ENCODE measurements around the gene A3GALT2.

The A3GALT2 gene

DNA sequence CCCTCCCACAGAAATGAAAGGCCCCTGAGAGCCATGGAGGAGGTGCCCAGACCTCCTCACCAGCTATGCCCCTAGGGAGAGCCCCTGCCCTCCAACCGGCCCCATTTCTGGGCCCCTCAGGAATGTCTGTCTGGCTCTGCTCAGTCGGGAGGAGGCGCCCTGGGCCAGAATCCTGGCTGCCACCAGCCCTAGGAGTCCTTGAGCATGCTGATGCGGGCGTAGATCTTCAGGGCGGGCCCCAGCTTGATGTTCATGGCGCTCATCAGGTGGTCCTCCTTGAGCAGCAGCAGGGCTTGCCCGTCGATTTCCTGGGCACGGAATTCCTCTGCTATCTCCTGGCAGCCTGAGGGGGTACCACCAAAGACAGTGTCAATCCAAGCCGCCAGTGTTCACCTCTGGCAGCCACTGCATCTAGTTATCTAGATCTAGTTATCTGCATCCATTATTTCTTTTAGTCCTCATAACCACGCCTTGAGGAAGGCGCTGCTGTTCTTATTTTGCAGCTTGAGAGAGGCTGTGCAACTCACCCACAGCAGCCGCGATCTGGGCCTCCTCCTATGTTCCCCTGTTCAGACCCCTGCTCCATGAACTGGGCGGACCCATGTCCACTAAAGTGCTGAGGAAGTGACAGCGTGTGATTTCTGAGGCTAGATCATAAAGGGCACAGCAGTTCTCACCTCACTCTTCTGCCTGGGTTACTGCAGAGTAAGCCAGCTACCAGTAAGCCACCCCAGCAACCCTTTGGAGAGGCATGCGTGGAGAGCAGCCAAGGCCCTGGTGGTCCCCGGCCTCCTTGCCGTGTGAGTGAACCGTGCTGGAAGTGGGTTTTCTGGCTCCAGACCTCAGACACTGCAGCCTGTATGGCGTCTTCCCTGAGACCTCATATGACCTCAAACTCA lies 4.0 kb upstream of the A3GALT2 start:
- Histone ChIP-seq H3K27ac (no peak overlapping the region), H3K4me2 (no peak overlapping the region), H3K4me3 (IDR thresholded peaks at IDR 0.05; ENCODE audit: insufficient read depth, low read depth, low read length) (no peak overlapping the region), H2AFZ (ENCODE audit: low read depth) (no peak overlapping the region), H3K36me3 (ENCODE audit: insufficient read depth) (no peaks in the 10 kb centered on the region), H3K79me2 (ENCODE audit: insufficient read depth, low read depth) (no peaks in the 10 kb centered on the region), H3K9ac (no peak overlapping the region), H3K27me3 (ENCODE audit: insufficient read depth, low read depth) (no peaks in the 10 kb centered on the region), H4K20me1 (ENCODE audit: insufficient read depth) (no peaks in the 10 kb centered on the region), H3K4me1 (ENCODE audit: low read depth, poor library complexity, severe bottlenecking) (peaks cover 14% of the 10 kb centered on the region)
- TF ChIP-seq CTCF (conservative IDR thresholded peaks at IDR 0.05; ENCODE audit: low read depth, low read length): no peak

DNA sequence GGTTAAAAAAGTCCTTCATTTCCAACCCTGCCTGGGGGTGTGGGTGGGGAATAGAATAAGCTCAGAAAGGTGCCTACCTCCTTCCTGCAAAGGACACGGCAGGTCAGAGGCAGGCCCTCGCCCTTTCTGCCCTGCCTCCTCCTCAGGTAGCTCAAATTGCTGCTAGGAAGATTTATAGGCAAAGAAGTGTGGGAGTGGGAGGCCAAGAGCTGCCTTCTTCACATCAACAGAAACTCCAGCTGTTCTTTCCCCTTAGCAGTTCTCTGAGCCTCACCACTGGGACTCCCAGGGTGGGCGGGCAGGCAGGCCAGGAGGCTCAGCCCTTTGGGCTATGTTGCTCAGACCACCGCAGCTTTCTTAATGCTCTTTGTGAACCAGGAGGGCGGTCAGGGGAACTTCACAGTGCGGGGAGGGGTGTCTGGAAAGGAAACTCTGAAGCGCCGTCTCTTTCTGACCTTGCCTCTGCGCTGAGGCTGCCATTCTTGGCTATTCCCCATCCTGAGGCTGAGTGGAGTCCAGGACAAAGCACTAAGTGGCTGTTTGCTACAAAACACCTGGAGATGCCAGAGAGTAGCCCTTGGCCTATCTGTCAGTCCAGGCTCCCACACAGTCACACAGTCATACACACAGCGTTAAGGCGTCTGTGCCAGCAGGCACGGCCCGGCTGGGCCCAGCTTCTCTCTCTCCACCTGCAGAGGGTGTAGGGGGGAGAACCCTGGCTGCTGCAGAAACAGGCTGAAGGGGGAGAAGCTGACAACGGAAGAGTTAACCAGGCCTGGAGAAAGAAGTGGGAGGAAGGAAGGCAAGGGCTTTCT lies 3.0 kb upstream of the A3GALT2 start:
- no peak overlapping the region for H3K4me3 ChIP-seq (IDR thresholded peaks at IDR 0.05; ENCODE audit: insufficient read depth, low read depth, low read length)
- H2AFZ ChIP-seq (ENCODE audit: low read depth): no peak overlapping the region
- TF ChIP-seq CTCF (conservative IDR thresholded peaks at IDR 0.05; ENCODE audit: low read depth, low read length): no peak
- H3K4me2 ChIP-seq: no peak overlapping the region
- no peaks in the 10 kb centered on the region for H3K36me3 ChIP-seq (ENCODE audit: insufficient read depth)
- no peaks in the 10 kb centered on the region for H3K79me2 ChIP-seq (ENCODE audit: insufficient read depth, low read depth)
- no peaks in the 10 kb centered on the region for H4K20me1 ChIP-seq (ENCODE audit: insufficient read depth)
- H3K4me1 ChIP-seq (ENCODE audit: low read depth, poor library complexity, severe bottlenecking): peaks cover 14% of the 10 kb centered on the region
- H3K27me3 ChIP-seq (ENCODE audit: insufficient read depth, low read depth): no peaks in the 10 kb centered on the region
- no peak overlapping the region for H3K9ac ChIP-seq
- H3K27ac ChIP-seq: no peak overlapping the region

DNA sequence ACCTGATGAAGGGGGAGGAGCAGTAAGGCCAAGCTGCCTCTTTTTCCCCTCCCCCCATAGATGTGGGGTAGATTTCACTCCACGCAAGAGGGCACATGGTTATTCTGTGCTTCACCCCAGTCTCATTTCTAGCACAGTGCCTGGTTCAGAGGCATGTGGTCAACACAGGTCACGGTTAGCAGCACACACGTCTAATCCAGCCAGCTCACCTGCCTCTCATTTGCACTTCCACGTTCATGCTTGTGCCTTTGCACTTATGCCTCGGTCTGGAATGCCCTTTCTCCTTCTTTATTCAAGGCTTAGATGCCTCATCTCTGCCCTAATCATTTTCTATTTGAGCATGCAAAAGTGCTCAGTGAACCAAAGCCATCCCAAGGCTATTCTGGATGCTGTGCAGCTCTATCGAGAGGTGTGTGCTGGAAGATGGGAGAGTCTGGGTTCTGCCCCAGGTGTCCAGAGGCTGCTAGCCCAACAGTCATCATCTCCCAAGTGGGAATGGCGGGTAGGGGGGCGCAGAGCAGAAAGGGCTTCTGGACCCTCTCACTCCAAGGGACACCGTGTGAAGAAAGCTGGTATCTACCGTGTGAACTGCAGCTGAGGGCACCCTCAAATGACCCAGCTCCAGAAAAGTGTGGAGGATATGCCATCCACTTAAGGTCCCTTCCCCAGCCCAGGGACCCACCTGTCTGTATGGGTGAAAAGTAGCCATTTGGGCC lies 2.1 kb upstream of the A3GALT2 start:
- Histone ChIP-seq H3K27me3 (ENCODE audit: insufficient read depth, low read depth) (no peaks in the 10 kb centered on the region), H3K36me3 (ENCODE audit: insufficient read depth) (no peaks in the 10 kb centered on the region), H3K79me2 (ENCODE audit: insufficient read depth, low read depth) (no peaks in the 10 kb centered on the region), H3K4me3 (IDR thresholded peaks at IDR 0.05; ENCODE audit: insufficient read depth, low read depth, low read length) (no peak overlapping the region), H3K9ac (no peak overlapping the region), H4K20me1 (ENCODE audit: insufficient read depth) (no peaks in the 10 kb centered on the region), H3K4me2 (no peak overlapping the region), H3K4me1 (ENCODE audit: low read depth, poor library complexity, severe bottlenecking) (peaks cover 5% of the 10 kb centered on the region), H2AFZ (ENCODE audit: low read depth) (no peak overlapping the region), H3K27ac (no peak overlapping the region)
- TF ChIP-seq CTCF (conservative IDR thresholded peaks at IDR 0.05; ENCODE audit: low read depth, low read length): no peak

- no peaks in the 10 kb centered on the region for H3K4me1 ChIP-seq (ENCODE audit: low read depth, poor library complexity, severe bottlenecking)
- H3K4me3 ChIP-seq (IDR thresholded peaks at IDR 0.05; ENCODE audit: insufficient read depth, low read depth, low read length): no peak overlapping the region
- no peak overlapping the region for H3K27ac ChIP-seq
- no peaks in the 10 kb centered on the region for H3K36me3 ChIP-seq (ENCODE audit: insufficient read depth)
- H3K9ac ChIP-seq: no peak overlapping the region
- H3K27me3 ChIP-seq (ENCODE audit: insufficient read depth, low read depth): no peaks in the 10 kb centered on the region
- no peak for TF ChIP-seq CTCF (conservative IDR thresholded peaks at IDR 0.05; ENCODE audit: low read depth, low read length)
- H3K4me2 ChIP-seq: no peak overlapping the region
- H2AFZ ChIP-seq (ENCODE audit: low read depth): no peak overlapping the region
- H4K20me1 ChIP-seq (ENCODE audit: insufficient read depth): no peaks in the 10 kb centered on the region
- no peaks in the 10 kb centered on the region for H3K79me2 ChIP-seq (ENCODE audit: insufficient read depth, low read depth)
These were observed 1.2 kb upstream of the A3GALT2 start for GRCh38 chr1:33322109-33322508.

Data from KMS-11 (cell line).